Erythroblast (primary cell): ENCODE measurements around the gene CNGB1.

ENCODE experiments used
- GATA1 ChIP-seq: IDR thresholded peaks from 2 replicates; pipeline ENCODE4 v1.6.1; 2011; ENCODE audit warnings: low read depth, mild to moderate bottlenecking, control low read depth, low read length, moderate library complexity
- POLR2A ChIP-seq: IDR thresholded peaks from 2 replicates; pipeline ENCODE4 v1.6.1; 2011; ENCODE audit warnings: mild to moderate bottlenecking, low read length

GRCh38 chr16:57999366-57999970 lies 28.5 kb upstream of the CNGB1 start:
- no peak for TF ChIP-seq POLR2A
- TF ChIP-seq GATA1: no peak
